Ishikawa (cell line): ENCODE data around the gene SCN3B.

Source experiments
- CEBPB ChIP-seq: IDR thresholded peaks from 2 replicates; pipeline ENCODE4 v1.6.1; 2012
- CREB1 ChIP-seq: IDR thresholded peaks from 2 replicates; pipeline ENCODE4 v1.6.1; 2012; ENCODE audit warnings: low read depth
- EGR1 ChIP-seq: IDR thresholded peaks from 2 replicates; pipeline ENCODE4 v1.6.1; 2012
- EP300 ChIP-seq: IDR thresholded peaks from 2 replicates; pipeline ENCODE4 v1.6.1; 2012; ENCODE audit warnings: borderline replicate concordance
- FOXM1 ChIP-seq: IDR thresholded peaks from 2 replicates; pipeline ENCODE4 v1.6.1; 2012; ENCODE audit warnings: low read depth, borderline replicate concordance
- NFIC ChIP-seq: IDR thresholded peaks from 2 replicates; pipeline ENCODE4 v1.6.1; 2012
- RAD21 ChIP-seq: IDR thresholded peaks from 2 replicates; pipeline ENCODE4 v1.6.1; 2012; ENCODE audit warnings: low read depth
- TAF1 ChIP-seq: IDR thresholded peaks from 2 replicates; pipeline ENCODE4 v1.6.1; 2012; ENCODE audit warnings: low read depth, mild to moderate bottlenecking
- TCF12 ChIP-seq: IDR thresholded peaks from 2 replicates; pipeline ENCODE4 v1.6.1; 2012; ENCODE audit warnings: low read depth
- TEAD4 ChIP-seq: IDR thresholded peaks from 2 replicates; pipeline ENCODE4 v1.6.1; 2012
- USF1 ChIP-seq: IDR thresholded peaks from 2 replicates; pipeline ENCODE4 v1.6.1; 2012
- YY1 ChIP-seq: IDR thresholded peaks from 2 replicates; pipeline ENCODE4 v1.6.1; 2012; ENCODE audit warnings: low read depth
- TF ChIP-seq, protein P1 (sequence below): IDR thresholded peaks from 2 replicates; pipeline ENCODE4 v1.6.1; 2012
- TF ChIP-seq, protein P2 (sequence below): IDR thresholded peaks from 2 replicates; pipeline ENCODE4 v1.6.1; 2012; ENCODE audit warnings: low read depth, mild to moderate bottlenecking

- TF ChIP-seq, protein P1, sequence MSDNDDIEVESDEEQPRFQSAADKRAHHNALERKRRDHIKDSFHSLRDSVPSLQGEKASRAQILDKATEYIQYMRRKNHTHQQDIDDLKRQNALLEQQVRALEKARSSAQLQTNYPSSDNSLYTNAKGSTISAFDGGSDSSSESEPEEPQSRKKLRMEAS = no peak
- no peak for TF ChIP-seq EP300
- TF ChIP-seq, protein P2, sequence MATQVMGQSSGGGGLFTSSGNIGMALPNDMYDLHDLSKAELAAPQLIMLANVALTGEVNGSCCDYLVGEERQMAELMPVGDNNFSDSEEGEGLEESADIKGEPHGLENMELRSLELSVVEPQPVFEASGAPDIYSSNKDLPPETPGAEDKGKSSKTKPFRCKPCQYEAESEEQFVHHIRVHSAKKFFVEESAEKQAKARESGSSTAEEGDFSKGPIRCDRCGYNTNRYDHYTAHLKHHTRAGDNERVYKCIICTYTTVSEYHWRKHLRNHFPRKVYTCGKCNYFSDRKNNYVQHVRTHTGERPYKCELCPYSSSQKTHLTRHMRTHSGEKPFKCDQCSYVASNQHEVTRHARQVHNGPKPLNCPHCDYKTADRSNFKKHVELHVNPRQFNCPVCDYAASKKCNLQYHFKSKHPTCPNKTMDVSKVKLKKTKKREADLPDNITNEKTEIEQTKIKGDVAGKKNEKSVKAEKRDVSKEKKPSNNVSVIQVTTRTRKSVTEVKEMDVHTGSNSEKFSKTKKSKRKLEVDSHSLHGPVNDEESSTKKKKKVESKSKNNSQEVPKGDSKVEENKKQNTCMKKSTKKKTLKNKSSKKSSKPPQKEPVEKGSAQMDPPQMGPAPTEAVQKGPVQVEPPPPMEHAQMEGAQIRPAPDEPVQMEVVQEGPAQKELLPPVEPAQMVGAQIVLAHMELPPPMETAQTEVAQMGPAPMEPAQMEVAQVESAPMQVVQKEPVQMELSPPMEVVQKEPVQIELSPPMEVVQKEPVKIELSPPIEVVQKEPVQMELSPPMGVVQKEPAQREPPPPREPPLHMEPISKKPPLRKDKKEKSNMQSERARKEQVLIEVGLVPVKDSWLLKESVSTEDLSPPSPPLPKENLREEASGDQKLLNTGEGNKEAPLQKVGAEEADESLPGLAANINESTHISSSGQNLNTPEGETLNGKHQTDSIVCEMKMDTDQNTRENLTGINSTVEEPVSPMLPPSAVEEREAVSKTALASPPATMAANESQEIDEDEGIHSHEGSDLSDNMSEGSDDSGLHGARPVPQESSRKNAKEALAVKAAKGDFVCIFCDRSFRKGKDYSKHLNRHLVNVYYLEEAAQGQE = no peak
- TF ChIP-seq CREB1 = no peak
- no peak for TF ChIP-seq NFIC
- no peak for TF ChIP-seq USF1
- no peak for TF ChIP-seq TAF1
- TF ChIP-seq FOXM1 = no peak
- TF ChIP-seq YY1 = no peak
- no peak for TF ChIP-seq EGR1
- no peak for TF ChIP-seq CEBPB
- no peak for TF ChIP-seq RAD21
- TF ChIP-seq TEAD4 = no peak
- no peak for TF ChIP-seq TCF12
Measured at GRCh38 chr11:123584186-123584585, 70.2 kb downstream of the SCN3B start.
